ENCODE results near the gene KLLN.

- TF ChIP-seq EZH2 (IDR thresholded peaks at IDR 0.05; ENCODE audit: borderline replicate concordance, low read length): no peak
- no peak for TF ChIP-seq CTCF (IDR thresholded peaks at IDR 0.05; ENCODE audit: low read length)
Measured at GRCh38 chr10:87829986-87830729, 33.2 kb downstream of the KLLN start.

Measured in OCI-LY1 (cell line).